GM19324 (cell line): ENCODE results near the gene SCEL.
A peak's percentile ranks its signal among the peaks of the same experiment; 100 is the strongest.

Experiments
- ATAC-seq: cut with Tn5 transposase; IDR thresholded peaks from one replicate; pipeline ENCODE4 v1.9.1; 2021; ENCODE audit warnings: mild to moderate bottlenecking, moderate library complexity; ENCODE audit not compliant: unreplicated experiment, low FRiP score

The SCEL gene

DNA sequence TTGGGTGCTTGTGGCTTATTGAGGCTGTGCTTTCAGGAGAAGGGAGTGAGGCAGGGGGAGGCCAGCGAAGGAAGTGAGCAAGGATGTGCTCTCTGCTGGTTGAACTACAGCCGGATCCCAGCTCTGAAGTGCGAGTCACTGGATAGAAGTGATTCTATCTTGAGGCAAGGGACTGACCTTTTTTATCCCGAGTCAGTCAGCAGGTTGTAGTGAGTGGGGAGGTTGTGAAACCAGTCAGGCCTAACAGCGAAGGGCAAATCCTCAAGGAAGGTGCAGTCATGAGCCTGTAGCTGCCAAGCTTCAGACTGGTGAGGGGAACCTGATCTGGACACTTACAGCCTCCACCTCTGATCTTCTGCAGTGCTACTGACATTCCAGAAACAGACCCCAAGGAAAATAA is 18.6 kb downstream of the SCEL start:
- no peak for ATAC-seq

DNA sequence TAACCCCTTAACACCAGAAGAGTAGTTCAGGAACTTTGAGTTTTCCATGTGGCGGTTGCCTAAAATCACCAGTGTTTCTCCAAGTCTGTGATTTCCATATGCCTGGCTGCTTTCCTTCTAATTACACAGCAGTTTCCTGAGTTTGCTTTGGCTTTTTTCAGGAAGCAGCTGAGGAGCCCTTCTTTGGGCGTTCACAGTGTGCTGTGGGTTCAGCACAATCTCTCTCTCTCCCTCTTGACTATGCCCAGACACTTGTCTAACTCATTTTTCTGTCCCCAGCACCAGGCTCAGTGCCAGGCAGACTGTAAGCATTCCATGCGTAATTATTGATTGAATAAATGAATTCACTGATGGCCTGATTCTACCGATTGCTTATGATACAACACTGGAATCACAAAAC is 19.7 kb downstream of the SCEL start:
- no peak for ATAC-seq

DNA sequence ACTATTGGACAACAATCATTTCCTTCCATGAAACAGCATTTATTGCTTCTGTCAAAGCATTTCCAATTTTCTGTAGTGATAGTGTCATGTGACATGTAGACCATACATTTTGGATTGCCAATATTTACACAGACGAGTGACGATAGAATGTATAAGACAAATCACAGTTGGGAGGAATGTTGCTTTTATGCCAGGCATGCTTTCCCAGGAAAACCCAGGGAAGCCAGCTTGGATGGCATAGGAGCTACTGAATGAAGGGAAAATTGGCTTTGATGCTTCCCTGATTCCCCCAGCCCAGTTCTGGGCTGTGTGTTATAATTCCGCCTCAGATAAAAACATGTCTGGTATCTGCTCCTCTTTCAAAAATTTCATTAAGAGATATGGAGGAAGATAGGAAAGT is 22.5 kb downstream of the SCEL start:
- no peak for ATAC-seq

DNA sequence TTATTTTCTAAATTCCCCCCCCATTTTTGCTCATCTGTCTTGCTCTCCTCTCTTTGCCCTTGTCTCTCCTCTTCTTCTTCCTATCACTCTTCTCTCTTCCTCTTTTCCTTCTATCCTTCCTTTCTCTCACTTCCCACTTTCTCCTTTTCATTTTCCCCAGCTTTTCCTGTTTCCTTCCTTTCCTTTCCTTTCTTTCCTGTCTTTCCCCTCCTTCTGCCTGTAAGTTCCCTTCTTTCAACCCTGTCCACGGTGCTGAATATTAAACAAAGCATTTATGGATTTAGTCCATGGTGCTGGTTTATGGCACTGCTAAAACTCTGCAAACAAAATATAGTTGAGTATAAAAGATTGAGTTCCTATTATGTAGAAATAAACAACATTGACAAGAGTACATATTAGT is 27.6 kb downstream of the SCEL start:
- no peak for ATAC-seq

DNA sequence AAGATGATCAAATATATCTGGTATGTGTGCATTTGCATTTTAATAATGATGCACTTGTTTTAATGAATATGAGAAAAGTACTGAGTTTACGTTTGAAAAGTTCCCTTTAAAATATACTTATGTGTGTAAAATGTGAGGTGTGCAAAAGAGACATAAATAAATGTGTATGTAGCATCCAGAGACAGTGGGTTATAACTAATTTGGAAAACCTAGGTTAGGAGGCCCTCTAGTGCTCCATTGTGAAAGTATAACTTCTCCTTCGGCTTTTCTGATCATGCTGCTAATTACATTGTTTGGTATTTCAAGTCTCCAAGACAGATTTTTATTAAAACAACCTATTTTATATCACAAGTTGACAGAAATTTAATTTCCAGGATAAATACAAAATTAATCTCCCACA is 30.1 kb downstream of the SCEL start:
- no peak for ATAC-seq

DNA sequence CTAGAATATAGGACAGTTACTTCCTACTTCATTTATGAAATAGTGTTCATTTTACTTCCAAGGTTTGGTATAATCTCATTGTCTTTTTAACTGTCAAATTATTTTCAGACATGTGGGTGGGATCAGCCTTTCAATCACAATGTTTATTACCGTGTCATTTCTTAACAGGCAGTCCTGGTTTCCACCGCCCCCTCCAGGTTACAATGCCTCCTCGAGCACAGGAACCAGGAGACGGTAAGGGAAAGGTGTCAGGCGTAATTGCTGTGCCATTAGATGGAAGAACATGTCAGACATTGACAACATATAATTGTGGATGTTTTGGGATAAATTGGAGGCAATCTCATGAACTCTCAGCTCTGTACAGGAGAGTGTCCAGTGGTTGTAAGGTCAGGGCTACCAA is 36.5 kb downstream of the SCEL start:
- no peak for ATAC-seq

DNA sequence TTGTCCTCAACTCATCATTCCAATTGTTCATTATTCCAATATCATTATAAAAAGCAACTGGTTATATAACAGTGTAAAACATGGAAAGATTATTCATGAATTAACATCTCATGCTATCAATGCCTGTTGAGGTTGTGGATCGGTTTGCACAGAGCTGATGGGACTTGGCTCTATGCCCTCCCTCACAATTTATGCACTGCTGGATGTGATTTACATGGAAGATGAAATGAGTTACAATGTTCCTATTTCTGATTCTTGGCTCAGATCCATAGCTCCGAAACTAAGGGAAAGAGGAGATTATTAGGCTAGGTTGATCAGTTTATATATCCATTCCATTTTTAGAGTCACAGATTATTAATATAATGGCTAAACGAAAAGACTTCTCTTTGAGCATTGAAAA is 38.6 kb downstream of the SCEL start:
- ATAC-seq: no peak

DNA sequence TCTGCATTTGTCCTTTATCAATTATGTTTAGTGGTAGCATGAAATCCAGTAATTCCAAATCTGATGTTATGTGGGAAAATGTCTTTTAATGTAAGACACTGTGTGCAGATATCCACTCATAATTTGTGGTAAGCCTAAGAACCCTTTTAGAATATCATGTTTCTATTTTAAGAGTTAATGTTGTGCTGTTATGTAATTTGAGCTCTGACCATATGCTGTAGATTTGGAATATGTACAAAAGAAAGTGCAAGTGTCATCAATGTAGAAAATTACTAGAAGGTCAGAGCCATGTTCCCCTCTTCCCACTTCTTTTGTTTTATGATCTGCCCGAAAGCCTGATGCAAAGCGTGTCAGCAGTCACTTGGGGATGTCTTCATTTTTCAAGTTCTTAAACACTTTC is 44.5 kb downstream of the SCEL start:
- no peak for ATAC-seq

DNA sequence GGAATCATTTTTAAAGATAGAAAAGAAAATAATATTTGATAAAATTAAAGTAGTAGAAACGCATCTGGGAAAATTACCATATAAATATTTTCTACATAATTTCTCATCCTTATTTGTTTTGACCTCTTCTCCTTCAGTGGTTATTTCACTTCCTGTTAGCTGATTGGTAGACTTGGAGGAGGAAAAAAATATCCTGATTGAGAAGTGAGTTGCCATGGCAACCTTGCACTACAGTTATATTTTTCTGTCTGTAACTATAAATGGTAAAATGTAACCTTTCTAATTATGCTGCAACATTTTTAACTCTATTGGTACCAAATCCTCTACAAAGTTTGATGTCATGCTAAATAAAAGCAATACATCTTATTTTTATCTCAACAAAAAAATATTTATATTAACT is 45.2 kb downstream of the SCEL start:
- ATAC-seq: no peak

DNA sequence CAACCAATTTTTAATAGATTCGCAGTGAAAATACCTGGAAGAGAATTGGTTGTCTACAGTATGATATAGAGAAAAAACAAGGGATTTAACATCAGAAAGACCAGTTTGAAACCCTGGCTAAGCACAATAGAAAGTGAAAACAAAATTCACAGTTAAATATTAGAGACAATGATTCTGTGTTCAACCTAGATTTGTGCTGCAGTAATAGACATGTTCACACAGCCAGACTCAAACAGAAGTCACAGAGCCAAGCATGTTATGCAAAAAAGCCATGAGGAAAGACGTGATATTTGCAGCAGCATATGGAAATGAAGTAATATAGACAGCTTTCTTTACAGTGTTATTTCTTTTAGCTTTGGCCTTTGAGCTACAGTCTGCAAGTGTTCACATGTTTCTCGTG is 48.1 kb downstream of the SCEL start:
- ATAC-seq: peak; percentile 54

DNA sequence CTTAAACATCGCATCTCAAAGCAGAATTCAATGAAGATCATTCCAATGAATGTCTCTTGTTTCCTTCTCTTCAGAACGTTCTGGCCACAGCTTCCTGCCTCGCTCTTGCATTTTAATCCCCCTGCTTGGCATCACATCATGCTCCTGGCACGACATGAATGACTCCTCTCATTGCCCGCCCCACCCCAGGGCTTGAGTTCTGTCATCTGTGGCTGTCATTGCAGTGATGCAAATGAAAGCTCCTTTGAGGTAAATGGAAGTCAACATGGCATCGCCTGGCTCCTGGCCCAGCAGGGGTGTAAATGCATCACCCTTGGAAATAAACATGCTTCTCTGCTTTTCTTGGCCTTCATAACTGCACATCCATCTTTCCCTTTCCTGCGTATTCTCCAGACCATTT is 48.6 kb downstream of the SCEL start:
- no peak for ATAC-seq

DNA sequence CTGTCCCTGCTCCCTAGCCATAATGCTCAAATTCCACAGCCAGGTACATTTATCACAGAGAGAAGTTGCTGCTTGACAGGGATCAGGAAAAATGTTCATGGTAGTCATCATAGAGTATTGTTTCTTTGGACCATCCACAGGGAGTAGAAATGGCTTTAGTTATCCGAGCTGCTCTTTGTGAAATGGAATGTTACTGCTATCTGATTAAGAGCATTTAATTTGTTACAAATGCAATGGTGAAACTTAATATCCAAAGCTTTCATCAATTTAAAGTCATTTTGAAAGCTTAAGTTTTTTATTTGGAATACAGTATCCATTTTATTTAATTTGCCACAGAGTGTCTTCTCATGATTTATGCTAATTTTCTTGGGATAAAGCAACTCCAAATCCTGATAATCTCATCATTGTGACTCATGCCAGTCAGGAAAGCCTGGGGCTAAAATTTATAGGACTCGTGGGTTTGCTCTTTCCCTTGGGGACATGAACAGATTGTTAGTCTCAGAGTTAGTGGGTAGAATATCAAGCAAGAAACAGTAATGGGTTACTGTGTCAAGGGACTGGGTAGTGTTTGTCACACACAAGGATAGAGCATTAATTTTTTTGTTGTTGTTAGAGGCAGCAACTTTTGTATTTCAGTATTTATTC is 59.8 kb downstream of the SCEL start:
- no peak for ATAC-seq

DNA sequence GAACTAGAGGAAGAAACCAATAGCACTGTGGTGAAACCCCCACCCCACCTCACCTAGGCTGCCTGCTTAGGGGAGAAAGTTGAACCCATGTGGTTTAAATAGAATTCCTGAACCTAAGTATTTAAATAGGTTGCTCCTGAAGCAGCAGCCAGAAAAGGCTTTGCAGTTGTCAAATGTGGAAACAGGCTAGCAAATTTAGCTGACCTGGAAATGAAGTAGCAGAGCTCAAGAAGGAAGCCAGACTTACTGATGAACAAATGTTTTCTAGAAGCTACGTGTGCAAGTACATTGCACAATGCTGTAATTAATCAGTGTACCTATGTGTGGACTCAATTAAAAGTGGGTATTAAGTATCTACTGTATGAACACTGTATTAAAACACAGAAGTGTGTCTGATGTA is 61.3 kb downstream of the SCEL start:
- ATAC-seq: no peak

DNA sequence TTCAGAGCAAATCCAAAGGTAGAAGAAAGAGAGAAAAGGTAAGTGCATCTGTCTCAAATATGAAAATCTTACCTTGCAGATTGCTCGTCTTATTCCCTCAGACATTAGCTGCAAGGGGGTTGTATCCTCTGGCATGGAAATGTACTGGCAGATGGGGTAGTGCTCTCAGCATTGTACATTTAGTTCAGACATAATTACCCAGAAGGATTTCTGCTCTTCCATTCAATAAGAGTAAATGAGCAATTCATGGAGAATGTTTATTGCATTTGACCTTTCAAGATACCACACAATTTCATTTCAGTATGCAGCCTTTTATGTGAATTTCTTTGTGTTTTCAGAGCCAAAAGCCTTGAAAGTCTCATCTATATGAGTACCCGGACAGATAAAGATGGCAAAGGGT is 63.8 kb downstream of the SCEL start:
- no peak for ATAC-seq

DNA sequence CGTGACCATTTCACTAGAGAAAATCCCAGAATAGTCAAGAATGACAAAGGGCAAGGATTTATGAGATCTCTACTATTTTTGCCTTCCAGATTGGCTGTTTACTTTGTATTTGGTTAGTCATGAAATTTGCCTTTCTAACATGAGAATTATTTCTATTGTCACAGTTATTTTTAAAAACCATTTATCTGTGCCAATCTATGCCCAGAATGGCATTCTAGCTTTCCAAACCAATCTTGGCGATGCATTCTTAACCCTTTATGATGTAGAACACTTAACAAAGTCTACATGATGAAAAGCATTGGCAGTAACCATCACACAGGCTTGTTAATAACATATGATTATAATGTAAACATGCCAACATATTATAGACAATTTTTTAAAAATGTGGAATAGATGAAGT is 65.2 kb downstream of the SCEL start:
- no peak for ATAC-seq

DNA sequence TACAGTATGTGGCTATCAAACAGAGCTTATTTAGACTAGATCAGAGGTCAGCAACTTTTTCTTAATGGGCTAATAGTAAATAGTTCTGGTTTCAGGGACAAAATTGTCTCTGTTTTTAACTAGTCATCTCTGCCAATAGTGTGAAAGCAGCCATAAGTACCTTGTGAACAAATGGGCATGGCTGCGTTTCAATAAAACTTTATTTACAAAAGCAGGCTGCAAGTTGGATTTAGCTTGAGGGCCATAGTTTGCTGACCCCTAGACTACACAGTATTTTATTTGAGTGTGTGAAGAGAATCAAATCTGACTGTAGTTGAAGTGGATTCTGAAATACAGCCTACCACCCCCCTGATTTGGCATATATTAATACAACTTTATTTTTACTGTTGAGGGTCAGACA is 75.6 kb downstream of the SCEL start:
- ATAC-seq: no peak

DNA sequence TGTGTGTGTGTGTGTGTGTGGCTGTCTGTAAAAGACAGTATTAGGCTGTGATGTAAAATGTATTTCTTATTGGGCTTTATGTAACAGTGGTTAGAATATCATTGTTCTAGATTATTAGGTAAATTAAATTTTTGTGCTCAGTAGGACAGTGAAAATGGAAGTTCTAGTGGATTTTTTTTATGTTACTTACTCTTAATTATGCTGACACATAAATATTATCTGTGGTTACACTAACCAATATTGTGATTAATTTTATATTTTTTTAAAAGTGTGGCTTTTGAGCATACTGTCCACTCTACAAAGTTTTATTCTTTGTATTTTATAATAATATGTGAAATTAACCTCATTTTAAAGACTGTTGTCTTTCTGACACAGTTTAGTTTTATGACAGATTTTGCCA is 80.5 kb downstream of the SCEL start:
- ATAC-seq: no peak

DNA sequence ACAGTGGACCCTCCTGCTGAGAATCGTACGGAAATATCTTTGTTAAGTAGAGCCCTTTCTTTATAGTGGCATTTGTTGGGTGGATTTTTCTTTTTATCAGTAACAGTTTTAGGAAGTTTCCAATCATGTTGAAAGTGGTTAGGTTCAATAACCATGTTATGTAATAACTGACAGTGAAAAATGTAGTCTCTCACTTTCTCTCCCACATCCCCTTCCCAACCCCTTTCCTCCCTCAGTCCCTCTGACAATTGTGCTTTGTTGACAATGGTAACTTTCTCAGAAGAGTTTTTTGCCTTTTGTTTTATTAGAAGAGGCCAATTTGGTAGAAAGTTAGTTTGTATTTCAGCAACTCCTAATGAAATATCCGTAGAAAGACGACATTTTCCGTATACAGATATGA is 84.1 kb downstream of the SCEL start:
- ATAC-seq: no peak

DNA sequence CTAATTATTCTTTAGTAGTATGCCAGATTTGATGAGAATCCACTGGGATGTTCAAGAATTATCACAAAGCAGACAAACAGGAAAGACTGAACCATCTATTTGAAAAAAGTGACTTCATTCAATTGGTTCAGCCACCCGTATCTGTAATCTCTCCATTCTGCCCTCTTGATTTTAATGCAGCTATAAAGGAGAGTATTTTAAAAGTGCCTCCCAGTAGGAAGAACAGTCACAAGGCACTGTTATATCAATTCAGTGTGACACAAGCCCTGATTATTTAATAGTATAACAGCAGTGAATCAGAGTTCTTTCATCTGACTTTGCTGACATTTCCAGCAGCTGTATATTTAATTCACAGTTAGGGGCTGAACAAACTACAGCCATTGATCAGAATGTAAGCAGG is 84.6 kb downstream of the SCEL start:
- ATAC-seq: no peak

DNA sequence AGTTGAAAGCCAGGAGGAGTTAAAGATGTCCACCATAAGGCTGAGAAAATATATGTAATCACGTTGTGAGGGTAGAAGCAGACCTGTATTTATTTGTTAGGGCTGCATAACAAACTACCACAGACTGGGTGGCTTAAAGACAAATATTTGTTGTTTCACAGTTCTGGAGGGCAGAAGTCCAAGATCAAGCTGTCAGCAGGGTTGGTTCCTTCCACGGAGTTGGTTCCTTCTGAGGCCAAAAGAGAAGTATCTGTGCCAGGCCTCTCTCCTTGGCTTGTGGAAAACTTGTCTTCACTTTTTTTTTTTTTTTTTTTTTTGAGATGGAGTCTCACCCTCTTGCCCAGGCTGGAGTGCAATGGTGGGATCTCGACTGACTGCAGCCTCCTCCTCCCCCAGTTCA is 88.3 kb downstream of the SCEL start:
- ATAC-seq: no peak

DNA sequence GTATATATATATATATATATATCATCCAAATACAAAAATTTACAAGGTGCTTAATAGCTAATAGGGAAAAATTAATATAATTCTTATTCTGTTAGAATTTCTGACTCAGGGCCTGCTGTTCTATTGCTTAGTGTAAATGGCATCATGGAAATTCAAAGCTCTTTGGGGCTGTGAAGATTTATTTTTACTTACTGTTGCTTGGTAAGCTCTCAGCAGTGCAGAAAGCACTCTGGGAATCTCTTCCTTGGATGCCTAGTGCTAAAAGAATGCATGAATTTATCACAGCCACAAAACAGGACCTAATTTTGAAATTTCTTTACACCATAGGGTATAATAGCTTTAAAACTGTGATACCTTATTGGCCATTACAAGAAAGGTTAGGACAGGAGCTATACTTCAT is 92.7 kb downstream of the SCEL start:
- ATAC-seq: no peak

DNA sequence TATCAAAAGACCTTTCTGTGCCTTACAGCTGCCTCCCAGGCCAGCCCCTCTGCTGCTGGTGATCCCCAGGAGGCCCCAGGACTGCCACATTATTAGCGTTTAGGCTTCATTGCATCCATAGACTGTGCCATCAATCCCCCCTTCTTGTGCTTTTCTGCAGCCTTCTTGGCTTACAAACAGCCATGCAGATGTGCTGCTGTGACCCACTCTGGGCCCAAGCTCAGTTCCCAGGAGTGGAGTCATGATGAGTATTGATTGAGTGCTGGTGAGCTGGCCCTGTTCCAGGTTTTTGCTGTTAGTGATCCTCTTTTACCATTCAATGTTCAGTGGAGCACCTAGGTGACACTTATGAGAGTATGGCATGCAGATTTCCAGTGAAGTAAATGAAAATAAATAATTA is 102.1 kb downstream of the SCEL start:
- ATAC-seq: no peak

DNA sequence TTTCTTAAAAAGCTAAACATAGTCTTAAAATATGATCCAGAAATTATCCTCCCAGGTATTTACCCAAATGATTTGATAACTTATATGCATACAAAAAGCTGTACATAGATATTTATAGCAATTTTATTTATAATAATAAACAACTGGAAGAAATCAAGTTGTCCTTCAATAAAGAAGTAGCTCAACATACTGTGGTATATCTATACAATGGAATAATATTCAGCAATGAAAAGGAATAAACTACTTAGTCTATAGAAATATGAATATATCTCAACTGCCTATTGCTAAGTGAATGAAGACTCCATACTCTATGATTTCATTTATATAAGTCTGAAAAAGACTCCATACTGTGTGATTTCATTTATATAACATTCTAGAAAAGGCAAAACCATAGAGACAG is 114.9 kb downstream of the SCEL start:
- ATAC-seq: no peak
